Endothelial cell of umbilical vein (primary cell): Measurements from ENCODE around the gene MCTP2. TPM values are rescaled to one million over a fixed set of nuclear protein-coding genes. Genes with fewer than 3 reads are reported as not detected.

Source experiments
- BruUV-seq: library from RNA; stranded (reverse); fragments of 400-500 nt; replicated peaks from 2 replicates; lab custom pipeline; 2021; lab: Mats Ljungman, UMichigan
- CTCF ChIA-PET: fragments of 300-600, 350-600 bp; sonication (Branson Sonifier 250); formaldehyde crosslinking; loops from one replicate; lab custom pipeline; 2021; ENCODE audit warnings: antibody characterized with exemption, inconsistent platforms; lab: Charles Lee
- POLR2A ChIA-PET: fragments of 300-600, 350-600 bp; sonication (Branson Sonifier 250); formaldehyde crosslinking; loops from one replicate; lab custom pipeline; 2021; ENCODE audit warnings: antibody characterized with exemption, inconsistent platforms; lab: Charles Lee
- DNase-seq: peaks from one replicate; pipeline ENCODE4 v3.0.0-alpha.2; 2011; ENCODE audit warnings: low read depth, low spot score
- FAIRE-seq: peaks from 2 replicates; lab custom pipeline; 2011; peaks lifted over from hg19 to GRCh38; lab: Jason Lieb, UNC
- H2AFZ ChIP-seq: 2 replicates; pipeline ENCODE4 v1.6.0; 2012; ENCODE audit warnings: low read depth, low read length, control low read depth, inconsistent platforms
- H3K27ac ChIP-seq: 2 replicates; pipeline ENCODE4 v1.5.1; 2011; ENCODE audit warnings: low read depth, mild to moderate bottlenecking, control low read depth, low read length, moderate library complexity; ENCODE audit not compliant: insufficient read depth
- H3K27me3 ChIP-seq, 2 experiments: 2 replicates each; pipeline versions ENCODE4 v1.6.0 to v1.6.1; 2011; ENCODE audit warnings: low read length in 2 of 2, mixed read lengths in 1 of 2; ENCODE audit not compliant: control insufficient read depth in 2 of 2, insufficient read depth in 2 of 2
- H3K36me3 ChIP-seq, 2 experiments: 2 replicates in 1 of 2; 3 replicates in 1 of 2; pipeline ENCODE4 v1.5.1; 2011; ENCODE audit warnings: low read length in 2 of 2, mild to moderate bottlenecking in 1 of 2, moderate library complexity in 1 of 2; ENCODE audit not compliant: control insufficient read depth in 2 of 2, insufficient read depth in 2 of 2; ENCODE audit errors: extremely low read depth in 1 of 2
- H3K4me1 ChIP-seq: 3 replicates; pipeline ENCODE4 v1.5.1; 2011; ENCODE audit warnings: mild to moderate bottlenecking, low read length; ENCODE audit not compliant: control insufficient read depth, insufficient read depth; ENCODE audit errors: extremely low read depth
- H3K4me2 ChIP-seq: 2 replicates; pipeline ENCODE4 v1.6.1; 2011; ENCODE audit warnings: low read length, control low read depth, mixed read lengths; ENCODE audit not compliant: insufficient read depth
- H3K4me3 ChIP-seq, 3 experiments: fragments of 200-600 bp in 1 of 3; sonication (generic), shearing (Covaris generic) in 1 of 3; replicated peaks in 1 of 3; 2 replicates each; pipeline ENCODE4 v1.5.1; 2011 to 2016; ENCODE audit warnings: control low read depth in 3 of 3, low read length in 3 of 3, mild to moderate bottlenecking in 2 of 3, inconsistent platforms in 1 of 3, low read depth in 1 of 3, moderate library complexity in 1 of 3; ENCODE audit not compliant: insufficient read depth in 1 of 3
- H3K79me2 ChIP-seq: 2 replicates; pipeline ENCODE4 v1.6.0; 2012; ENCODE audit warnings: low read length, inconsistent platforms; ENCODE audit not compliant: control insufficient read depth, insufficient read depth
- H3K9ac ChIP-seq: replicated peaks from 2 replicates; pipeline ENCODE3; 2011; ENCODE audit warnings: low read length, control low read depth; ENCODE audit not compliant: insufficient read depth; ENCODE audit errors: extremely low read depth
- H3K9me1 ChIP-seq: replicated peaks from 3 replicates; pipeline ENCODE4 v1.6.0; 2011; ENCODE audit warnings: mild to moderate bottlenecking, low read length; ENCODE audit not compliant: control insufficient read depth, insufficient read depth; ENCODE audit errors: extremely low read depth
- H3K9me3 ChIP-seq: replicated peaks from 2 replicates; pipeline ENCODE4 v1.5.1; 2012; ENCODE audit warnings: low read length, inconsistent platforms; ENCODE audit not compliant: control insufficient read depth, insufficient read depth
- H4K20me1 ChIP-seq: replicated peaks from 2 replicates; pipeline ENCODE3; 2011; ENCODE audit warnings: mild to moderate bottlenecking, low read length; ENCODE audit not compliant: control insufficient read depth, insufficient read depth; ENCODE audit errors: extremely low read depth
- CTCF ChIP-seq, 2 donors: IDR thresholded peaks; 1 replicate in 1 of 2; 2 replicates in 1 of 2; pipeline ENCODE4 v1.5.1; 2011; ENCODE audit warnings: low read length in 2 of 2, mild to moderate bottlenecking in 2 of 2, moderate library complexity in 2 of 2, control low read depth in 1 of 2, inconsistent platforms in 1 of 2, low read depth in 1 of 2; ENCODE audit not compliant: insufficient read depth in 1 of 2; ENCODE audit errors: extremely low read depth in 1 of 2
- EZH2 ChIP-seq: IDR thresholded peaks from 2 replicates; pipeline ENCODE4 v1.6.1; 2012; ENCODE audit warnings: borderline replicate concordance, low read depth, mild to moderate bottlenecking, moderate library complexity, low read length, inconsistent platforms; ENCODE audit not compliant: severe bottlenecking
- FOS ChIP-seq: IDR thresholded peaks from 2 replicates; pipeline ENCODE4 v1.6.1; 2011; ENCODE audit warnings: mild to moderate bottlenecking, low read length, moderate library complexity, borderline replicate concordance; ENCODE audit not compliant: insufficient read depth
- GATA2 ChIP-seq: IDR thresholded peaks from 2 replicates; pipeline ENCODE4 v1.7.0; 2011; ENCODE audit warnings: low read depth, mild to moderate bottlenecking, moderate library complexity, mixed read lengths, low read length; ENCODE audit not compliant: insufficient read length, insufficient read depth
- JUN ChIP-seq: IDR thresholded peaks from 2 replicates; pipeline ENCODE4 v1.6.1; 2011; ENCODE audit warnings: borderline replicate concordance, low read depth; ENCODE audit not compliant: insufficient read length, insufficient read depth
- MAX ChIP-seq: IDR thresholded peaks from 2 replicates; pipeline ENCODE4 v1.6.1; 2011; ENCODE audit not compliant: insufficient read depth, insufficient read length
- MYC ChIP-seq: IDR thresholded peaks from one replicate; pipeline ENCODE4 v1.6.1; 2011; ENCODE audit warnings: mild to moderate bottlenecking, low read depth, low read length
- POLR2A ChIP-seq: IDR thresholded peaks from 2 replicates; pipeline ENCODE4 v1.6.1; 2012; ENCODE audit warnings: low read depth, mild to moderate bottlenecking, control low read depth, low read length
- POLR2AphosphoS5 ChIP-seq: IDR thresholded peaks from 2 replicates; pipeline ENCODE4 v1.6.1; 2012; ENCODE audit warnings: low read depth, mild to moderate bottlenecking, control low read depth, low read length, moderate library complexity; ENCODE audit not compliant: insufficient read depth
- dilution Hi-C: fragments of 300-500 bp; cut with MboI; formaldehyde crosslinking; loops from one replicate; pipeline ENCODE4 v1.15.0; 2019; ENCODE audit warnings: low sequenced_read_pairs; ENCODE audit not compliant: extremely low pct_ligation_motif_present
- intact Hi-C: fragments of 100-400 bp; cut with micrococcal nuclease; formaldehyde crosslinking; loops from one replicate; pipeline ENCODE4 v1.10.0; 2022
- polyA plus RNA-seq, 4 experiments: library from polyadenylated mRNA; depleted of rRNA in 3 of 4; stranded (reverse) in 3 of 4; unstranded in 1 of 4; fragments of >200 nt; gene quantifications; 2 replicates each; pipeline versions ENCODE4 v1.2.1 to v1.2.3, GENCODE V29; 2011 to 2012; ENCODE audit warnings: missing spikeins in 1 of 4
- total RNA-seq: library from RNA; stranded (reverse); gene quantifications from 2 replicates; pipeline ENCODE4 v1.2.3, GENCODE V29; 2021

MCTP2 gene
- total and polyA plus RNA-seq, 2 donors (not counting 3 experiments of a cell fraction or from before 2014, with no cell fraction given) = 0.01 to 0.75 TPM

DNA sequence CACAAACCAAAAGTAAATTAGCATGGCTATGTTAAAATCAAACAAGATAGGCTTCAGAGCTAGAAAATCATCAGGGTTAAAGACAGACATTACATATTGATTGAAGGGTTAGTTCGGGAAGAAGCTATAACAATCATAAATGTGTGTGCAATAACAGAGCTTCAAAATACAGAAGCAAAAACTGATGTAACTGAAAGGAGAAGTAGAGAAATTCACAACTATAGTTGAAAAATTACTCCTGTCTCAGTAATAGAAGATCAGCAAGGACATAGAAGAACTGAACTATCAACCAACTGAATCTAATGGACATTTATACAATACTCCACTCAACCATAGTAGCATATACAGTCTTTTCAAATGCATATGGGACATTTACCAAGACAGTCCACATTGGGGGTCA is 59.4 kb downstream of the MCTP2 start:
- no peak overlapping the region for H3K4me3 ChIP-seq
- intact Hi-C loops (no loop called here), dilution Hi-C loops (no loop called here)
- H3K9me3 ChIP-seq = no peaks in the 10 kb centered on the region
- no peaks in the 10 kb centered on the region for H4K20me1 ChIP-seq
- no peaks in the 10 kb centered on the region for H3K9me1 ChIP-seq
- no peaks in the 10 kb centered on the region for H3K36me3 ChIP-seq
- H3K9ac ChIP-seq = no peak overlapping the region
- no peaks in the 10 kb centered on the region for H3K27me3 ChIP-seq
- ChIA-PET POLR2A (no interaction called here), CTCF (no interaction called here)
- no peaks in the 10 kb centered on the region for H3K79me2 ChIP-seq
- FAIRE-seq = no peak
- no peak overlapping the region for H3K27ac ChIP-seq
- TF ChIP-seq MAX (no peak), EZH2 (no peak)
- no TSS peak for BruUV-seq
- no peaks in the 10 kb centered on the region for H3K4me1 ChIP-seq
- H3K4me2 ChIP-seq = no peak overlapping the region
- H2AFZ ChIP-seq = no peak overlapping the region
- DNase-seq = no peak

GRCh38 chr15:94293411-94294402 is 62.3 kb downstream of the MCTP2 start:
- Histone ChIP-seq H3K9me3 (no peaks in the 10 kb centered on the region), H2AFZ (no peak overlapping the region), H3K36me3 (no peaks in the 10 kb centered on the region), H3K4me2 (no peak overlapping the region), H3K79me2 (no peaks in the 10 kb centered on the region), H4K20me1 (no peaks in the 10 kb centered on the region), H3K9ac (no peak overlapping the region), H3K4me1 (no peaks in the 10 kb centered on the region), H3K27me3 (no peaks in the 10 kb centered on the region), H3K27ac (no peak overlapping the region), H3K4me3 (no peak overlapping the region), H3K9me1 (no peaks in the 10 kb centered on the region)
- ChIA-PET POLR2A (no interaction called here), CTCF (no interaction called here)
- FAIRE-seq = no peak
- BruUV-seq = no TSS peak
- dilution Hi-C loops (no loop called here), intact Hi-C loops (no loop called here)
- TF ChIP-seq JUN (no peak), CTCF (IDR thresholded peaks at IDR 0.05; ENCODE audit: extremely low read depth in 1 of 2, insufficient read depth in 1 of 2, low read depth in 1 of 2, low read length in 2 of 2) (no peak), MAX (no peak), FOS (no peak), POLR2A (no peak), EZH2 (no peak), GATA2 (no peak), POLR2AphosphoS5 (no peak), MYC (no peak)
- DNase-seq = no peak
